Thymus (tissue), 14 donors: ENCODE results near the gene FAM83F. TPM values are rescaled to one million over a fixed set of nuclear protein-coding genes. Genes with fewer than 3 reads are reported as not detected.
"Not testable (repeated sequence)": the region's sequence is repeated elsewhere in the genome, so short reads cannot be mapped to it uniquely, and the experiment has no call there.

Source experiments
- DNase-seq, 9 donors: peaks; one replicate each; pipeline ENCODE4 v3.0.0-alpha.2; 2013; ENCODE audit warnings: low spot score in 9 of 9, low read depth in 6 of 9, missing footprints in 1 of 9
- H3K27ac ChIP-seq, 2 donors: one replicate each; pipeline ENCODE4 v1.5.1; 2013; ENCODE audit warnings: control low read depth in 1 of 2, low read depth in 1 of 2, low read length in 1 of 2, mild to moderate bottlenecking in 1 of 2, moderate library complexity in 1 of 2
- H3K27me3 ChIP-seq, 2 donors: one replicate each; pipeline ENCODE4 v1.5.1; 2013; ENCODE audit warnings: low read length in 1 of 2; ENCODE audit not compliant: control insufficient read depth in 2 of 2, insufficient read depth in 1 of 2
- H3K36me3 ChIP-seq, 2 donors: one replicate each; pipeline ENCODE4 v1.5.1; 2013; ENCODE audit warnings: low read length in 1 of 2, mild to moderate bottlenecking in 1 of 2, moderate library complexity in 1 of 2; ENCODE audit not compliant: control insufficient read depth in 2 of 2, insufficient read depth in 2 of 2
- H3K4me1 ChIP-seq, 2 donors: one replicate each; pipeline ENCODE4 v1.5.1; 2013; ENCODE audit warnings: low read length in 2 of 2; ENCODE audit not compliant: control insufficient read depth in 2 of 2, insufficient read depth in 2 of 2
- H3K4me3 ChIP-seq, 2 donors: one replicate each; pipeline ENCODE4 v1.5.1; 2013; ENCODE audit warnings: low read length in 2 of 2, control low read depth in 1 of 2, mild to moderate bottlenecking in 1 of 2
- H3K9me3 ChIP-seq, 2 donors: one replicate each; pipeline ENCODE4 v1.5.1; 2013; ENCODE audit warnings: low read length in 1 of 2, mild to moderate bottlenecking in 1 of 2; ENCODE audit not compliant: control insufficient read depth in 2 of 2, insufficient read depth in 1 of 2
- WGBS: extraction: QIAGEN DNeasy Blood & Tissue Kit; methylation state at CpG from one replicate; pipeline ENCODE4 v1.1.7; 2013; 5-methylcytosine and 5-hydroxymethylcytosine counted together
- long read RNA-seq, 10 donors: transcript quantifications; one replicate each; lab custom pipeline, GENCODE V29; 2026
- polyA plus RNA-seq: library from polyadenylated mRNA; stranded (reverse); fragments of 200-250 nt; gene quantifications from one replicate; pipeline ENCODE4 v1.2.3, GENCODE V29; 2013
- total RNA-seq: library from RNA; stranded (reverse); fragments of 120-200 nt; gene quantifications from one replicate; pipeline ENCODE4 v1.2.4, GENCODE V29; 2013
- donor health status: healthy.

Gene FAM83F
- 2.4 TPM for total RNA-seq
- polyA plus RNA-seq = 2.0 TPM
- long read RNA-seq, donor 1 = 0 reads
- long read RNA-seq, donor 2, full-length matches to known transcripts = 3 of 3 reads
- long read RNA-seq, donor 2, partial matches to known transcripts = 0 of 3 reads
- long read RNA-seq, donor 2, other reads (novel, unspliced or antisense) = 0 of 3 reads
- long read RNA-seq, donor 3 = 0 reads
- long read RNA-seq, donor 4, full-length matches to known transcripts = 1 of 1 reads
- long read RNA-seq, donor 4, partial matches to known transcripts = 0 of 1 reads
- long read RNA-seq, donor 4, other reads (novel, unspliced or antisense) = 0 of 1 reads
- long read RNA-seq, donor 5, full-length matches to known transcripts = 1 of 1 reads
- long read RNA-seq, donor 5, partial matches to known transcripts = 0 of 1 reads
- long read RNA-seq, donor 5, other reads (novel, unspliced or antisense) = 0 of 1 reads
- long read RNA-seq, donor 6, full-length matches to known transcripts = 1 of 1 reads
- long read RNA-seq, donor 6, partial matches to known transcripts = 0 of 1 reads
- long read RNA-seq, donor 6, other reads (novel, unspliced or antisense) = 0 of 1 reads
- long read RNA-seq, donor 7 = 0 reads
- long read RNA-seq, donor 8, full-length matches to known transcripts = 1 of 1 reads
- long read RNA-seq, donor 8, partial matches to known transcripts = 0 of 1 reads
- long read RNA-seq, donor 8, other reads (novel, unspliced or antisense) = 0 of 1 reads
- long read RNA-seq, donor 9 = 0 reads
- long read RNA-seq, donor 10, full-length matches to known transcripts = 1 of 1 reads
- long read RNA-seq, donor 10, partial matches to known transcripts = 0 of 1 reads
- long read RNA-seq, donor 10, other reads (novel, unspliced or antisense) = 0 of 1 reads

GRCh38 chr22:39994566-39995392 lies at the start of gene FAM83F:
Gene FAM83F (plus strand): TSS chr22:39994954. CDS start chr22:39995043, 89 bp downstream.
- H3K27ac ChIP-seq = peak within 1 kb of the TSS in 1 of 2 donors; percentile 44
- 8% methylated on average over 115 of the region's 115 CpGs for WGBS

DNA sequence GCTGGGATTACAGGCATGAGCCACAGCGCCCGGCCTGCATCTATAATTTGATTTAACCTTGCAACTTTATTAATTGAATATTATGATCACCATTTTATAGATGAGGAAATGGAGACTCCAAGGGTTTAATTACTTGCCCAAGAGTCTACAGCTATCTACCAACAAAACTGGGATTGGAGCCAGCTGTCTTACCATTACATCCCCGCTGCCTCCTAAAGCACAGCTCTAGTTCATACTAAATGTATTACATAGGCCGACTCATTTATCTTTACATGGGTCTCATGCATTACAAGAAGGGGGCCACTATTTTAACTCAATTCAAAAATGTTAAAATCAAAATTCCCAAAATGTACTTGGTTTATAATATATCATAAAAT lies 48.6 kb upstream of the FAM83F start:
- no peaks in the 10 kb centered on the region for H3K27me3 ChIP-seq
- H3K4me1 ChIP-seq = peaks cover 90 to 100% of the 10 kb centered on the region in 2 donors
- H3K9me3 ChIP-seq = no peaks in the 10 kb centered on the region
- peak overlapping the region; percentile 62 to 93 for H3K27ac ChIP-seq
- 95% methylated on average over 4 of the region's 4 CpGs for WGBS
- H3K36me3 ChIP-seq = peaks cover 33 to 82% of the 10 kb centered on the region in 2 donors
- no peak for DNase-seq
- H3K4me3 ChIP-seq = no peak overlapping the region

More at GRCh38 chr22:39994566-39995392, at the start of gene FAM83F:
- no peaks in the 10 kb centered on the region for H3K36me3 ChIP-seq
- DNase-seq = peak in 2 of 9 donors; percentile 39 to 55
- H3K27me3 ChIP-seq = peaks cover 12 to 29% of the 10 kb centered on the region in 2 donors
- peak within 1 kb of the TSS; percentile 24 to 45 for H3K4me3 ChIP-seq
- no peaks in the 10 kb centered on the region for H3K9me3 ChIP-seq
- peaks cover 12 to 48% of the 10 kb centered on the region in 2 donors for H3K4me1 ChIP-seq

GRCh38 chr22:39946503-39947219 lies 48.1 kb upstream of the FAM83F start:
- H3K9me3 ChIP-seq = no peaks in the 10 kb centered on the region
- peaks cover 32 to 80% of the 10 kb centered on the region in 2 donors for H3K36me3 ChIP-seq
- peaks cover 86 to 100% of the 10 kb centered on the region in 2 donors for H3K4me1 ChIP-seq
- DNase-seq = peak in 1 of 9 donors; percentile 26
- no peaks in the 10 kb centered on the region for H3K27me3 ChIP-seq
- WGBS = 74% methylated on average over 8 of the region's 8 CpGs
- H3K4me3 ChIP-seq = peak overlapping the region; percentile 13
- H3K27ac ChIP-seq = peak overlapping the region; percentile 82 to 93

GRCh38 chr22:39947220-39948216 lies 47.2 kb upstream of the FAM83F start:
- H3K27me3 ChIP-seq = no peaks in the 10 kb centered on the region
- peaks cover 83 to 100% of the 10 kb centered on the region in 2 donors for H3K4me1 ChIP-seq
- H3K4me3 ChIP-seq = peak overlapping the region in 1 of 2 donors; percentile 13
- WGBS = 82% methylated on average over 8 of the region's 8 CpGs
- DNase-seq = peak in 1 of 9 donors; percentile 59
- peak overlapping the region; percentile 82 to 93 for H3K27ac ChIP-seq
- H3K9me3 ChIP-seq = no peaks in the 10 kb centered on the region
- peaks cover 32 to 78% of the 10 kb centered on the region in 2 donors for H3K36me3 ChIP-seq

DNA sequence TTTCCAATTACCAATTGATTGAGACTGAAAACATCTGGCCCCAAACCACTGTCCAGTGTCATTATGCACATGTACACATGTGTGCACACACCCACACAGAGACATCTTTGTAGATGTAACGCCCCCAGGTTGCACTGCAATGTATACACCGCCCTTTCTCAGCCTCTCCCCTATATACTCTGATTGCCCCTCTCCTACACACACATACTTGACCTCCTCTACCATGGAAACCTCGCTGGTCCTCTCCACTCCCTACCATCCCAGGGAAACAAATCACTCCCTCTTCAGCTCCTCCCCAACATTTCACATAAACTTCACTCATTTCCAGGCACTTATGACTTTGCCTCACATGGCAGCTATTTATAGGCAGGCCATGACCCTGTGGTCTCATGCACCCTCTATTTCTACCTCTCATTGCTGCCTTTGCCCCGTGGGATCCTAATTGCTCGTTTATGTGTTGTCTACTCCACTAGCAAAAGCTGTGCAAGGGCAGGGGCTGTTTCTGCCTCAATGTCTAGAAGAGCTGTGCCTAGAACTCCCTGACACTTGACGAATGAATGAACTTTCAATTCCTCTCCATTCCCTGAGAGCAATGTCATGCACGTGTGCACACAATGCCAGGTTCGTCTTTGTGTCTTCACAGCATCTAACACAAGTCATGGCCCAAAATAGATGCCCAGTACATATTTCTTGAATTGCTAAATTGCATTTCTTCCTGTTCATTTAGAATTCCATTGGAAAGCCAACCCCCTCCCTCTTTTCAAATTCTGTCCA lies 44.6 kb upstream of the FAM83F start:
- peaks cover 32 to 85% of the 10 kb centered on the region in 2 donors for H3K36me3 ChIP-seq
- peaks cover 89 to 100% of the 10 kb centered on the region in 2 donors for H3K4me1 ChIP-seq
- no peaks in the 10 kb centered on the region for H3K27me3 ChIP-seq
- no peak overlapping the region for H3K4me3 ChIP-seq
- peak in 1 of 9 donors; percentile 34 for DNase-seq
- peak overlapping the region; percentile 93 to 97 for H3K27ac ChIP-seq
- H3K9me3 ChIP-seq = no peaks in the 10 kb centered on the region
- 86% methylated on average over 8 of the region's 8 CpGs for WGBS

GRCh38 chr22:39951603-39952293 lies 43.0 kb upstream of the FAM83F start:
- peak overlapping the region; percentile 93 to 97 for H3K27ac ChIP-seq
- peak in 8 of 9 donors; percentile 70 to 95 (median 90) for DNase-seq
- not testable (repeated sequence) for H3K27me3 ChIP-seq, H3K9me3 ChIP-seq
- peaks cover 37 to 86% of the 10 kb centered on the region in 2 donors for H3K36me3 ChIP-seq
- 15% methylated on average over 11 of the region's 11 CpGs for WGBS
- peak overlapping the region; percentile 16 to 43 for H3K4me3 ChIP-seq
- peaks cover 83 to 100% of the 10 kb centered on the region in 2 donors for H3K4me1 ChIP-seq
